ENCODE results near the gene CD5L.
A peak's percentile ranks its signal among the peaks of the same experiment; 100 is the strongest.

CD5L gene

GRCh38 chr1:157806431-157807149 is 35.0 kb downstream of the CD5L start:
- DNase-seq, result no peak

DNA sequence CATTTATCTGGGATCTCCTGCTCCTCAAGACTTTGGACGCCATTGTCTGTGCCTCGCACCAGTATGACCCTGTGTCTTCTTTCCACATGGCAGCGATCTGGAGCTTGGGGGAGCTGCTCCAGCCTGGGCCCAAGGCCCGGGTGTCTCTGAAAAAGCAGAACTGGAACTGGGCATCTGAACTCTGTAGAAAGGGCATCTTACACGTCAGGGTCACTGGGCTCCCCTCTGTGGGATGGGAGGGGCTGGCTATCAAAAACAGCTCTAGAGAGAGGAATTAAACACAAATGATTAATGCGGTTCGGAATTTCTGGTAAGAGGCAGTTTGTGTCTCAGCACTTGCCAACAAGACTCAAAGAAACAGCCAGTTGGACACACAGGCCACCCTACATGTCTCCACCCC is 37.8 kb downstream of the CD5L start:
- no peak for DNase-seq

- DNase-seq, result no peak
These were observed 41.6 kb downstream of the CD5L start for GRCh38 chr1:157799996-157800395.

GRCh38 chr1:157798211-157798610 is 43.4 kb downstream of the CD5L start:
- no peak for DNase-seq

GRCh38 chr1:157785248-157785647 is 56.4 kb downstream of the CD5L start:
- no peak for DNase-seq

DNA sequence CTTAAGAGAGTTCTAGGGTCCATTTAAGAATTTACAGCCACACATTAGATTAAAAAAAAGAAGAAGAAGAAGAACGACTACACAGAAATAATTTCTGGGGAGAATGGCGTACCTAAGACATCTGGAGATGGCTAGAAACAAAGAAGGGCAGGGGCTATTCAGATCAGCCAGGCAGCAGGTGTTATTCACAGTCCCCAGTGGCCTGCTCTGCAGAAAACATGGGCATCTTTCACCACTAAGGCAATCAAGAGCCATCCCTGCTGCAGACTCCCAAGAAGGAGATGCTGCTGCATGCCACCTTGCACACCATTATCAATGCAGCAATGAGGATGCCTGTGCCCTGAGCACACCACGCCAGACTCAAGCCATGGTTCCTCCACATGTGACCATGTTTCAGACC is 56.8 kb downstream of the CD5L start:
- no peak for DNase-seq

GRCh38 chr1:157782931-157783330 is 58.7 kb downstream of the CD5L start:
- DNase-seq, result peak; percentile 67 to 71

DNA sequence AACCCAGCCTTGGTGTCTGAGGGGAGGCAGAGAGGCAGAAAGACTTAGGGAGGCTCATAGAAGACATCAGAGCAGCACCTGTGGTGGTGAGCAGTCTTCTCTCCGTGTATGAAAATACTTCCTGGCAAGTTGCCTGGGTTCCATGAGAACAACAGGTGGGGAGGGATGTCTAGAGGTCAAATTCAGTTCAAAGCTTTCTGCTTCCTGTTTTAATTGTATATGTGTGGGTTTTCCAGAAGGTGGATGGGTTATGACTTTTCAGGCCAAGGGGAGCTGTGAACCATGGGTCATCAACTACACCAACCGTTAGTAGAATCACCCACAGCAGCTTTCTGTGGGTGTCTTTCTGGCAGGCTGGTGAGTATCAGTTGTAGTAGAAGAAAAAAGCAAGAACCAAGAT is 60.6 kb downstream of the CD5L start:
- no peak for DNase-seq
